Loucy (cell line): ENCODE data around the gene NELFA.

ENCODE experiments used
- H2AFZ ChIP-seq: fragments of 200-600 bp; sonication (generic); 2 replicates; pipeline ENCODE4 v1.6.0; 2016; ENCODE audit warnings: antibody characterized with exemption, mild to moderate bottlenecking, low read length, moderate library complexity
- H3F3A ChIP-seq: fragments of 200-600 bp; 2 replicates; pipeline ENCODE4 v1.6.0; 2016; ENCODE audit warnings: antibody characterized with exemption, low read depth, mild to moderate bottlenecking
- H3K27me3 ChIP-seq: fragments of 200-600 bp; sonication (generic); 2 replicates; pipeline ENCODE4 v1.6.1; 2014; ENCODE audit warnings: low read length, mild to moderate bottlenecking; ENCODE audit not compliant: insufficient read depth, poor library complexity, severe bottlenecking
- H3K36me3 ChIP-seq: fragments of 200-600 bp; sonication (generic); 2 replicates; pipeline ENCODE4 v1.6.1; 2016; ENCODE audit warnings: low read length; ENCODE audit not compliant: insufficient read depth
- H3K4me1 ChIP-seq: fragments of 200-600 bp; sonication (generic); 2 replicates; pipeline ENCODE4 v1.5.1; 2014; ENCODE audit warnings: low read length, mild to moderate bottlenecking; ENCODE audit not compliant: insufficient read depth, poor library complexity, severe bottlenecking
- H3K4me2 ChIP-seq: fragments of 200-600 bp; sonication (generic); 2 replicates; pipeline ENCODE4 v1.6.0; 2014; ENCODE audit warnings: antibody characterized with exemption, low read length, low read depth, mild to moderate bottlenecking; ENCODE audit not compliant: poor library complexity, severe bottlenecking
- H3K4me3 ChIP-seq: fragments of 200-600 bp; sonication (generic); 2 replicates; pipeline ENCODE4 v1.5.1; 2014; ENCODE audit warnings: low read length, mild to moderate bottlenecking, mixed read lengths; ENCODE audit not compliant: poor library complexity, severe bottlenecking
- H3K79me2 ChIP-seq: fragments of 200-600 bp; sonication (generic); 2 replicates; pipeline ENCODE4 v1.6.1; 2014; ENCODE audit warnings: low read length; ENCODE audit not compliant: insufficient read depth
- H3K9ac ChIP-seq: fragments of 200-600 bp; sonication (generic); 2 replicates; pipeline ENCODE4 v1.6.0; 2014; ENCODE audit warnings: mild to moderate bottlenecking, low read depth, low read length, moderate library complexity; ENCODE audit not compliant: poor library complexity, severe bottlenecking
- H3K9me2 ChIP-seq: fragments of 200-600 bp; sonication (generic); replicated peaks from 2 replicates; pipeline ENCODE4 v1.6.1; 2016; ENCODE audit warnings: low read depth, low read length, mixed read lengths
- H3K9me3 ChIP-seq: fragments of 200-600 bp; sonication (generic); 2 replicates; pipeline ENCODE4 v1.6.1; 2014; ENCODE audit warnings: mild to moderate bottlenecking, antibody characterized with exemption, low read length, low read depth; ENCODE audit not compliant: insufficient read depth
- H4K20me1 ChIP-seq: fragments of 200-600 bp; sonication (generic); 2 replicates; pipeline ENCODE4 v1.6.0; 2014; ENCODE audit warnings: antibody characterized with exemption, low read length, mild to moderate bottlenecking; ENCODE audit not compliant: insufficient read depth, poor library complexity, severe bottlenecking
- CTCF ChIP-seq: fragments of 200-600 bp; sonication (generic); conservative IDR thresholded peaks from 2 replicates; pipeline ENCODE4 v1.5.1; 2014; ENCODE audit warnings: mild to moderate bottlenecking, antibody characterized with exemption, low read length
- EZH2phosphoT487 ChIP-seq: fragments of 200-600 bp; IDR thresholded peaks from 2 replicates; pipeline ENCODE4 v1.6.1; 2018; ENCODE audit warnings: antibody characterized with exemption, mild to moderate bottlenecking, moderate library complexity, borderline replicate concordance

The NELFA gene

DNA sequence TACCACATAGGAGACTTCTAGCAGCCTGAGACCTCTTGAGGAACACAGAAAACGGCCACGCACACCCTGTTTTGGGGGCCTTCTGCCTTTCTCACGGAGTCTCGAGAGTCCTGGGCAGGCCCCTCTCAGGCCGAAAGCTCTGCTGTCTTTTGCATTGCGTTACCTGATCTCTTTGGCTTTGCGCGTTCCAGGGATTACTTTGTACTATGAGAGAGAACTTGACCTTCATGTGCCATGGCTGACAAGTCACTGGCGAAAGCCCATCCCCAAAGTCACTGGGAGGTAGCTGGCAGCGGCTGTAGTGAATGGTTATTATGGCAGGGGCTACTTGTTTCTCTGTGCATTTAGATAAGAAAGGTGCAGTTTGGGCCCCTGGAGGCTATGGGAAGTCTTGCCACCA, 42.3 kb upstream of the NELFA start:
- Histone ChIP-seq H3F3A (no peaks in the 10 kb centered on the region), H3K4me1 (no peaks in the 10 kb centered on the region), H2AFZ (no peak overlapping the region), H4K20me1 (no peaks in the 10 kb centered on the region), H3K9me3 (no peaks in the 10 kb centered on the region), H3K4me3 (no peak overlapping the region), H3K9me2 (no peaks in the 10 kb centered on the region), H3K4me2 (no peak overlapping the region), H3K79me2 (no peaks in the 10 kb centered on the region), H3K36me3 (no peaks in the 10 kb centered on the region), H3K27me3 (no peaks in the 10 kb centered on the region), H3K9ac (no peak overlapping the region)
- TF ChIP-seq EZH2phosphoT487 (no peak), CTCF (no peak)

DNA sequence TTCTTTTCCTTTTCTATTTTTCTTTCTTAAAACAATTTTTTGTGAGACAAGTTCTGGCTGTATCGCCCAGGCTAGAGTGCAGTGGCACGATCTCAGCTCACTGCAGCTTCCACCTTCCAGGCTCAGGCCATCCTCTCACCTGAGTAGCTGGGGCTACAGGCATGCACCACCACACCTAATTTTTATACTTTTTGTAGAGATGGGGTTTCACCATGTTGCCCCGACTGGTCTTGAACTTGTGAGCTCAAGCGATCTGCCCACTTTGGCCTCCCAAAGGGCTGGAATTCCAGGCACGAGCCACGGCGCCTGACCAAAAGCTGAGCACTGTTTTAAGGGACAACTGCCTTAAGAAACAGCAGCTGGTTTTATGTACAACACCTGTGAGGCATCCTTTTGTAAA, 41.0 kb upstream of the NELFA start:
- Histone ChIP-seq H3K9me2 (no peaks in the 10 kb centered on the region), H3K9ac (no peak overlapping the region), H3K4me3 (no peak overlapping the region), H3K4me1 (no peaks in the 10 kb centered on the region), H3F3A (no peaks in the 10 kb centered on the region), H3K79me2 (no peaks in the 10 kb centered on the region), H3K36me3 (no peaks in the 10 kb centered on the region), H3K27me3 (no peaks in the 10 kb centered on the region), H3K9me3 (no peaks in the 10 kb centered on the region), H4K20me1 (no peaks in the 10 kb centered on the region), H2AFZ (no peak overlapping the region), H3K4me2 (no peak overlapping the region)
- no peak for TF ChIP-seq CTCF
- TF ChIP-seq EZH2phosphoT487: no peak

- Histone ChIP-seq H3F3A (no peaks in the 10 kb centered on the region), H2AFZ (no peak overlapping the region), H3K79me2 (no peaks in the 10 kb centered on the region), H3K9ac (no peak overlapping the region), H3K4me3 (no peak overlapping the region), H3K9me3 (no peaks in the 10 kb centered on the region), H3K4me1 (no peaks in the 10 kb centered on the region), H3K36me3 (no peaks in the 10 kb centered on the region), H4K20me1 (no peaks in the 10 kb centered on the region), H3K9me2 (no peaks in the 10 kb centered on the region), H3K27me3 (no peaks in the 10 kb centered on the region), H3K4me2 (no peak overlapping the region)
- TF ChIP-seq EZH2phosphoT487 (no peak), CTCF (no peak)
Observed at GRCh38 chr4:2049381-2049780, 40.6 kb upstream of the NELFA start.
